ENCODE measurements around the gene VARS2.

VARS2 gene

GRCh38 chr6:30887901-30888815 is 25.9 kb upstream of the VARS2 start (continued):
- TF ChIP-seq GLIS1 (tag by site-specific recombination; IDR thresholded peaks at IDR 0.05) (peak; percentile 89), PATZ1 (tag by site-specific recombination; IDR thresholded peaks at IDR 0.05) (peak; percentile 57; the same call in 1 of the 2 replicates), ZBTB26 (tag by site-specific recombination; optimal IDR thresholded peaks at IDR 0.05) (no peak), ZNF670 (tag by site-specific recombination; IDR thresholded peaks at IDR 0.05; ENCODE audit: low read depth) (no peak), ZBTB8A (tag by site-specific recombination; IDR thresholded peaks at IDR 0.05) (no peak), REPIN1 (tag by site-specific recombination; IDR thresholded peaks at IDR 0.05; ENCODE audit: low read depth) (no peak), ZNF148 (tag by site-specific recombination; IDR thresholded peaks at IDR 0.05; ENCODE audit: borderline replicate concordance) (no peak), GLIS2 (tag by site-specific recombination; IDR thresholded peaks at IDR 0.05) (peak; percentile 40; the same call in 1 of the 2 replicates), SETDB1 (IDR thresholded peaks at IDR 0.05; ENCODE audit: insufficient read length, low read length) (no peak), ZNF341 (tag by site-specific recombination; IDR thresholded peaks at IDR 0.05; ENCODE audit: low read depth) (no peak), ZNF433 (tag by site-specific recombination; IDR thresholded peaks at IDR 0.05; ENCODE audit: low read depth) (no peak), ZNF785 (tag by site-specific recombination; IDR thresholded peaks at IDR 0.05) (no peak), ZNF555 (tag by site-specific recombination; conservative IDR thresholded peaks at IDR 0.05) (no peak), ZNF155 (tag by site-specific recombination; IDR thresholded peaks at IDR 0.05) (no peak), ZSCAN30 (tag by site-specific recombination; IDR thresholded peaks at IDR 0.05) (no peak), ZNF776 (tag by site-specific recombination; IDR thresholded peaks at IDR 0.05; ENCODE audit: borderline replicate concordance) (no peak), BCL6B (tag by site-specific recombination; IDR thresholded peaks at IDR 0.05) (no peak), INSM2 (tag by site-specific recombination; IDR thresholded peaks at IDR 0.05) (no peak), ZNF561 (tag by site-specific recombination; IDR thresholded peaks at IDR 0.05; ENCODE audit: borderline replicate concordance) (no peak), ZNF701 (tag by site-specific recombination; IDR thresholded peaks at IDR 0.05) (no peak), ZFHX2 (tag by site-specific recombination; conservative IDR thresholded peaks at IDR 0.05) (no peak), SCRT2 (tag by site-specific recombination; IDR thresholded peaks at IDR 0.05) (0 out of 2 replicates have a peak, but pooled peaks have one; percentile 51), IKZF3 (tag by site-specific recombination; IDR thresholded peaks at IDR 0.05) (no peak)
